ENCODE results near the gene COL5A2.

DNA sequence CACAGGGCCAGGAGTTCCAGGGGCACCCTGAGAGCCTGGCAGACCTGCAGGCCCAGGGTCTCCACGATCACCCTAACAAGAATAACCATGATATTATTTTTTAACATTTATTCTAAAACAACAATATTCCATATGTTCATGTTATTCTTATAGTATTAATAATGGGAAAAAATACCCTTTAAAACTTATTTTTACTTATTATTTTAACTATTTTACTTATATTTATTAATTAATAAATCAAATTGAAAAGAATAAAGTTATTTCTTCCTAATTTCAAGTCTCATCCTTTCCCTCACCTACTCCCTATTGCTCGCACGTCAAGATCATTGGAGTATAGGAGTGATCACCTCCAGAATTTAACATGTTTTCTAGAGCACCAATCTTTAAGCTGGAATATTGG, 133.7 kb downstream of the COL5A2 start:
- TF ChIP-seq ZNF384 (IDR thresholded peaks at IDR 0.05) (no peak), FOXA1 (IDR thresholded peaks at IDR 0.05) (no peak), LEF1 (IDR thresholded peaks at IDR 0.05; ENCODE audit: borderline replicate concordance) (no peak), FOXM1 (IDR thresholded peaks at IDR 0.05; ENCODE audit: borderline replicate concordance) (no peak), BHLHE40 (IDR thresholded peaks at IDR 0.05; ENCODE audit: borderline replicate concordance) (no peak), SP1 (IDR thresholded peaks at IDR 0.05) (no peak), CTBP1 (IDR thresholded peaks at IDR 0.05; ENCODE audit: borderline replicate concordance) (no peak)
- TF ChIP-seq, protein P1, sequence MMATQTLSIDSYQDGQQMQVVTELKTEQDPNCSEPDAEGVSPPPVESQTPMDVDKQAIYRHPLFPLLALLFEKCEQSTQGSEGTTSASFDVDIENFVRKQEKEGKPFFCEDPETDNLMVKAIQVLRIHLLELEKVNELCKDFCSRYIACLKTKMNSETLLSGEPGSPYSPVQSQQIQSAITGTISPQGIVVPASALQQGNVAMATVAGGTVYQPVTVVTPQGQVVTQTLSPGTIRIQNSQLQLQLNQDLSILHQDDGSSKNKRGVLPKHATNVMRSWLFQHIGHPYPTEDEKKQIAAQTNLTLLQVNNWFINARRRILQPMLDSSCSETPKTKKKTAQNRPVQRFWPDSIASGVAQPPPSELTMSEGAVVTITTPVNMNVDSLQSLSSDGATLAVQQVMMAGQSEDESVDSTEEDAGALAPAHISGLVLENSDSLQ (IDR thresholded peaks at IDR 0.05) = no peak
